ENCODE data around the gene MATN1. TPM values are rescaled to one million over a fixed set of nuclear protein-coding genes. Genes with fewer than 3 reads are reported as not detected.

The MATN1 gene
- total RNA-seq, 1 donor from 2014 or later, result not detected

GRCh38 chr1:30760596-30761324 lies 37.4 kb upstream of the MATN1 start:
- H3K4me3 ChIP-seq (ENCODE audit: low read depth, low read length), result no peak overlapping the region
- no peak for DNase-seq (ENCODE audit: low read depth)
- no peak for TF ChIP-seq CTCF (conservative IDR thresholded peaks at IDR 0.05; ENCODE audit: low read depth, low read length)

DNA sequence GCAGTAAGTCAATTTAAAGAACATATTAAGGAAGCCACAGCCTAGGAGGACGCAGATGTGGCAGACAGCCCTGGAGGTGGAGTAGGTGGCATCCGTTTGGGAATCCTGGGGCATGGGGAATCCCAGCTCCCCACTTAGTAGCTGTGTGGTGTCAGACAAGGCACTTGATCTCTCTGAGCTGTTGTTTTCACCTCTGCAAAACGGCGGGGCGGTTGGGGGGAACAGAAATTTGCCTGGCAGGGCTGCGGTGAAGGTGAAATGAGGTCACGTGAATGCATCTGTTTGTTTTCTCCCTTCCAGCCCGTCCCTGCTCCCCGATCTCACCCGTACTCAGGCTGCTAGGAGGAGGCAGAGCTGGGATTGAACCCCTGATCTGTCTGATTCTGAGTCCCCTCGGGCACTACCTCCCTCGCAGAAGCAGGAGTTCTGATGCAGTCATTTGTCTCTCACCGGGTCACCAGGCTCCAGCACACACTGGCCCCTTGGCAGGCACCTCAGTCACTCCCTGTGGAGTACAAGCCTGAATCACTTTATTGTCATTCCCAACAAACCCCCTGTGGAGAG lies 36.4 kb upstream of the MATN1 start:
- TF ChIP-seq CTCF (conservative IDR thresholded peaks at IDR 0.05; ENCODE audit: low read depth, low read length), result no peak
- H3K4me3 ChIP-seq (ENCODE audit: low read depth, low read length), result no peak overlapping the region
- no peak for DNase-seq (ENCODE audit: low read depth)

DNA sequence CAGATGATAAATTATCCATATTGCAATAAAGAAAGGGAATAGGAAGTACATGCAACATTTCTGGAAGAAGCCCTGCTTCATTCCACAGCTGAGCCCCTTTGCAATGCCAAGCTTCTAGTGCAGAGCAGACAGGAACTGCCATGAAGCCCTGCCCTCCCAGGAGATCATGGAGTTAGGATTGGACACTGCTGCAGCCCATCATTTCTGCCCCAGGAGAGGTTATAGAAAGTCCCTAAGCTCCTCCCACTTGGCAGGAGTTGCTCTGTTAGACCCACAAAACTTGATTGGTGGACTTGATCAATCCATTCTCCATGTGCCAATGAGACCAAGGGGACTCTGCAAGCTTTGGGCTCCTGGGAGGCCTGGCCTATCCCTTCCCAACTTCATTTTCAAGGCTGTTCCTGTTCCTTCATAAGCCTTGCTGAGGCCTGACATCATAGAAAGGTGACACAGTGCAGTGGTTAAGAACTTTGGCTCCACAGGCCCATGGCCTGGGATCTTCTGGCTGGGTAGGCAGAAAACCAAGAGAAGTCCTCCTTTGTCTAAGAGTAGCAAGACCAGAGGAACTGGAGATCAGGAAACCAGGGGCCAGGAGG lies 35.5 kb upstream of the MATN1 start:
- no peak for DNase-seq (ENCODE audit: low read depth)
- no peak for TF ChIP-seq CTCF (conservative IDR thresholded peaks at IDR 0.05; ENCODE audit: low read depth, low read length)

GRCh38 chr1:30758121-30758688 lies 34.8 kb upstream of the MATN1 start:
- H3K4me3 ChIP-seq (ENCODE audit: low read depth, low read length), result no peak overlapping the region
- DNase-seq (ENCODE audit: low read depth), result no peak
- TF ChIP-seq CTCF (conservative IDR thresholded peaks at IDR 0.05; ENCODE audit: low read depth, low read length), result no peak

More for the DNA sequence above, 35.5 kb upstream of the MATN1 start:
- H3K4me3 ChIP-seq (ENCODE audit: low read depth, low read length), result no peak overlapping the region

GRCh38 chr1:30757352-30758120 lies 34.2 kb upstream of the MATN1 start, which contains the start of gene LAPTM5:
LAPTM5 (minus strand) TSS chr1:30757774; CDS start chr1:30757745, 29 bp downstream.
- no peak within 1 kb of the TSS for H3K4me3 ChIP-seq (ENCODE audit: low read depth, low read length)
- DNase-seq (ENCODE audit: low read depth), result no peak
- TF ChIP-seq CTCF (conservative IDR thresholded peaks at IDR 0.05; ENCODE audit: low read depth, low read length), result no peak

DNA sequence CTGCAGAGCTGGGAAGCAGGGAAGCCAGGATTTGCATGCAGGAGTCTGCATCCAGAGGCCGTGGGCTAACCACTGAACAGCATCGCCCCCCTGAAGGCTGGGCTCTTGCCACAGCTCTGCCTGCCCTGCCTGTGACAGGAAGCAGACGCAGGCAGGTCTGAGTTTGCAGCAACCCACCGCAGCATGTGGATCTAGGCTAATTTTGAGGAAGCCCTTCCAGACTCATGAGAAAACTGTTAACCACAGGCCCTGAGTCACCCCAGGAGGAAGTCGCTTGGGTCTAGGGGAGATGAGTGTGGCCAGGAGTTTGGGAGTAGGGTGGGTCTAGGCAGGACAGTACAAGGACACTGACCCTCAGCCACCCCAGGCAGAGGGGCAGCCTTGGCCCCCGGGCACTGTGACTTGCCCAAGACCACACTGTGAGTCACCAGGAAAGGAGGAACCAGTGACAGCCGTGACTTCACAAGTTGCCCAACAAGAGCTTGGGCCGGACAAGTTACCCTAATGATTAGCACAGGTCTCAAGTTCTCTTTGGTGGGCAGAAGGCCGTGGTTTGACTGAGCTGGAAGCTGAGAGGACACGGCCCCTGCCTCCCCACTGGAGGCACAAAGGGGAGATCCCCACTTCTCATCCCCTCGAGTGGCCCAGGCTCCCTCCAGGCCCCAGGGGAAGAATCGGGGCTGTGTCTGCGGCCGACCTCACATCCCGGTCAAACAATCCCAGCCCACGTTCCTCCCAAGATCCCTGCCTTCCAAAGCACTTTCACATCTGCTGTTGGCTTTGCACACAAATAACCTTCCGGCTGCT lies 33.4 kb upstream of the MATN1 start:
- no peak overlapping the region for H3K4me3 ChIP-seq (ENCODE audit: low read depth, low read length)
- no peak for TF ChIP-seq CTCF (conservative IDR thresholded peaks at IDR 0.05; ENCODE audit: low read depth, low read length)
- peak; percentile 23 for DNase-seq (ENCODE audit: low read depth)

All from epithelial cell of proximal tubule (primary cell).